Activated CD4-positive, alpha-beta T cell treated with anti-CD3 and anti-CD28 coated beads for 1 hour (primary cell): ENCODE measurements around the gene UQCRFS1.
"Not testable (repeated sequence)": the region's sequence is repeated elsewhere in the genome, so short reads cannot be mapped to it uniquely, and the experiment has no call there.

Experiments used
- DNase-seq: peaks from one replicate; pipeline ENCODE4 v3.0.0-alpha.2; 2020

The UQCRFS1 gene

DNA sequence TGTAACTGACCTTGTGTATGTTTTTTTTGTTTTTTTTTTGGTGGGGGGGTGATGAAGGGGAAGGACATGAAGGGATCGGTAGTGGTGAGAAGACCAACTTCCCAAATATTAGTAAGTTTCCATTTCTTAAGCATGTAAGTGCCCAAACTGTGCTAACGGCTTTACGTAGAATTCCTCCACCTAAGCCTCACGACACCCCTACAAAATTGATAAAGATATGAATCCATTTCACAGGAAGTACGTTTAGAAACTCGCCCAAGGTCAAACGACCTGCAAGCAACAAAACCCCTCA is 649 bp downstream of the UQCRFS1 start:
- no peak for DNase-seq

- no peak for DNase-seq
Measured at GRCh38 chr19:29211562-29212355, 1.2 kb downstream of the UQCRFS1 start.

GRCh38 chr19:29211041-29211440 is 1.9 kb downstream of the UQCRFS1 start:
- not testable (repeated sequence) for DNase-seq

DNA sequence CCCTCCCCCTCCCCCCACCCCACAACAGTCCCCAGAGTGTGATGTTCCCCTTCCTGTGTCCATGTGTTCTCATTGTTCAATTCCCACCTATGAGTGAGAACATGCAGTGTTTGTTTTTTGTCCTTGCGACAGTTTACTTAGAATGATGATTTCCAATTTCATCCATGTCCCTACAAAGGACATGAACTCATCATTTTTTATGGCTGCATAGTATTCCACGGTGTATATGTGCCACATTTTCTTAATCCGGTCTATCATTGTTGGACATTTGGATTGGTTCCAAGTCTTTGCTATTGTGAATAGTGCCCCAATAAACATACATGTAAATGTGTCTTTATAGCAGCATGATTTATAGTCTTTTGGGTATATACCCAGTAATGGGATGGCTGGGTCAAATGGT is 2.4 kb downstream of the UQCRFS1 start:
- not testable (repeated sequence) for DNase-seq

DNA sequence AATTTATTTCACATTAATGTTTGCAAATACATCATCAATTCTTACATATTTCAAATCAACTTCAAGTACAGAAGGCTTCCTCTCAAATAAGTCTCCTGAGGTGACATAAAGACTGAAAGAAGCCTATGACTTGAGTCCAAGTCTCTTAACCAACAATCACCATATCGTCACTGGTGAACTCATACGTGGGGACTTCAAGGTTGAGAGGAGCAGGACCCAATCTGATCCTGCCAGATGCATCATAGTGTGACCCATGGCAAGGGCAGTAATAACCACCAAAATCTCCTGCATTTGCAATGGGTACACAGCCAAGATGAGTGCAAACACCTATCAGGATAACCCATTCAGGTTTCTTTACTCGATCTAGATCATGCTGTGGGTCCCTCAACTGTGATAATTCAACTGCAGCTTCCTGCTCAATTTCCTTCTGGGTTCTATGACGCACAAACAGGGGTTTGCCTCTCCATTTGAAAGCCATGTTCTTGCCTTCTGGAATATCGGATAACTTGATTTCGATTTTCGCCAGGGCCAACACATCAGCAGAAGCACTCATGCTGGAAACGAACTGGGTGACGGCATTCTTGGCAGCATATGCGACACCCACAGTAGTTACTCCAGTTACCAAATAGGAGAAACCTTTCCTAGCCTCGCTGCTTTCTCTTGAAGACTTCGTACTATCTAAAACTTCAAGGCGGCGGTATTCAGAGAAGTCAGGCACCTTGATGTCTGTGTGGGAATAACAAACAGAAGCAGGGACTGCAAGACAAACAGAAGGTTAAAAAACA is 5.4 kb downstream of the UQCRFS1 start:
- DNase-seq, result not testable (repeated sequence)

DNA sequence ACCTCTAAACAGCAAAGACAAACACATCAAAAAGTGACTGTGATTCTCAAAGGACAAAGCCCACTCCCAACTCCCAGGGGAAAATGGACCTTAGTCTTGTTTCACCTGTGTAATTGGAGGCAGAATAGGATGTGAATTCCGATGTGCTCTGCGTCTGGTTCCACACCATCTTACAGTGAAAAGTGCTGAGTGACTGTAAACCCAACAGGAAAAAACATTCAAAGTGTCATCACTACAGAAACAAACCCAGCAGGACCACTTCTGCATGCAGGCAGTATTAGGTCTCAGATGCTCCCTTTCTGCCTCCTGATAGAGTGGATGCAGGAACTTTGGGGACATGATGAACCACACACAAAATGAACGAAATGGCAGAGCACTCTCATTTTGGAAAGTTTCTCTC is 6.5 kb downstream of the UQCRFS1 start:
- no peak for DNase-seq

- DNase-seq, result no peak
Measured at GRCh38 chr19:29202281-29202680, 10.7 kb downstream of the UQCRFS1 start.

- no peak for DNase-seq
Measured at GRCh38 chr19:29201855-29202254, 11.1 kb downstream of the UQCRFS1 start.

DNA sequence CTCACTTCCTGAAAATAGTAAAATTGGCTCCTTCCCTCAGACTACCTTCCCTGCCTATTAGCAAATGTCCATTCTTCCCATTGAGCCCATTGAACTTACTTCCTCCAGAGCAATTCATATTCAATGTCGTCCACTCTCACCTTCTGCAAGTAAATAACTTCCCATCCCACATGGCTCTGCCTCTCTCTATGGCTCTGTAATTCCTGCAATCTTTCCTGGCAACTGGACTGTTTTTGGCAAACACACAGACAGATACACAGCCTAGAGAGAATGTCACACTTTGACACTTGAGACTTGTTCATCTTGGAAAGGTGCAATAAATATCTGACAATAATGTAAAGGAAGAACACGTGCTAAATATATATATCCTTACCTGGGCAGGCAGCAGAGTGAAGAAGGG is 18.3 kb downstream of the UQCRFS1 start:
- DNase-seq, result no peak

DNA sequence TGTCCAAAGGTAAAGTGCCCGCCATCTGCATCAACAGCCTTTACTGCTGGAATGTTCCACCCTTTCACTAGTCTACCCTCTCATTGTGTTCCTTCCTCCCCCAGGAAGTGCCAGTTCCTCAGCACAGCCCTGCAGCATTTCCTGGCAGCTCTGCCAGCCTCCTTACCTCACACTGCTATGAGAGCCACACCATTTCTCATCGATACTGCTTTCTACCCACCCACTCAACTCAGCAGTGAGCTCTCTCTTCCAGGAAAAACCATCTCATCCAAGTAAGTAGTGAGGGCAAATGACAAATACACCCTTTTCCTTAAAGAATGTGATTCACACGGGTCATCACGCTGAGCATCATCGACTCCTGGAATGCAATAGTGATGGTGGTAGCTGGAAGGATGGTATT is 19.8 kb downstream of the UQCRFS1 start:
- DNase-seq, result no peak

DNA sequence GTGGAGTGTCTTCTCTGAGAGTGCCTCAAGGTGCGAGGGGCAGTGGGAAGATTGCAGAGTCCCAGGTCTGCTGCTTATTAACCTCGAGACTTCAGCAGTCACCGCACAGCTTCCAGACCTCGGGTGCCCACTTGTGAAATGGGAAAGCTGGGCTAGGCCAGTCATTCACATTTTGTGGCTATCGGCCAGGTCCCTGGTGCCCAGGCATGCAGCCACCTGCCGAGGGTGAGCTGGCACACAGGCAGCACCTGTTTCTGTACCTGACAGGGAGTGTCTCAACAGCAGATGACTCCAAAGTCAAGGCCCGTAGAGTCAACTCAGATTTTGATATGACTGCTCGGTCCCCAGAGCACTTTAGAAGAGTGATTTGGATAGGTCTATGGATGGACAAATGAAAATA is 21.9 kb downstream of the UQCRFS1 start:
- DNase-seq, result no peak

DNA sequence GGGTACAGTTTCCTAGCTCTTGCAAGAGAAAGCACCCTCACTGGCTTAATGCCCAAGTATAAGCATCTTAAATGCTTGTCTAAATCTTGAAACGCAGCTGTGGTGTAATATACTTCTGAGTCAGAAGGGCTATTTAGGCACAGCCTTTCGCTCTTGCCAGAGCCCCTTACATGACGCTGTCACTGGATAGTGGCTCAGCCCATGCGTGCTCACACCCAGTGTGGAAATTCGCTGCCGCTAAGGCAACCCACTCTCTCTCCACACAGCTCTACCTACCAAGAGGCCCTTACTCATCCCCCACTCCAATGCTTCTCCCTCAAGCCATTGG is 24.0 kb downstream of the UQCRFS1 start:
- DNase-seq, result no peak

DNA sequence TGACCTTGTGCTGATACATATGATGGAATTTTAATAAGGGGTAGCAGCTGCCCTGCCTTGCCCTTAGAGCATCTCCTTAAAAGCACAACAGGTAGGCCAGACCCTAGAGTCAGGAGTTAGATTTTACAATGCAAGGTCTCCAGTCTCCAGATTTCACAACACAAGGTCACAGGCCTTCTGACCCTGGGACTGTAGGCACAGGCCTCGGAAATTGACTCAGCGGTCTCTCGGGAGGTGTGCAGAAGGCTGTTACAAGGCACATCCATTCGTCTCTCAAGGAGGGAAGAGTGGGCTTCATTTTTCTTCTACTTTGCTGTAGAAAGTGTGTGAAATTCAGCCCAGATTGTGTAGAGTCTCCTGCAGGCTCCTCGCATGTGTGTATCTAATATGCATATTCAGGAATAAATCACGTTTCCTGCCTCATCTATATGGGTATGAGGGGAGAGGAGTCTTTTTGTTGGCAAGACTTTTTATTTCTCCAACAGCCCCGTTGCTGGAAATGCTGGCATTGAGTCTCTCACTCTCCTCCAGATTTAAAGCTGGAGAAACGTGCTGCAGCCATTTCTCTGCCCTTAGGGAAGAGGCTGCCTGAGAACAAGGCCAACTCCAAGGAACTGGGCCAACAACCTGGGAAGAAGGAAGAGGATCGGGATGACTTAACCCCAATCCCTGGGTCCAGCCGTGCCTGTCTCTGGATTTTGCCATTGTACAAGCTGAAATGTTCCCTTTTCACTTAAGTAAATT is 24.5 kb downstream of the UQCRFS1 start:
- DNase-seq, result no peak

DNA sequence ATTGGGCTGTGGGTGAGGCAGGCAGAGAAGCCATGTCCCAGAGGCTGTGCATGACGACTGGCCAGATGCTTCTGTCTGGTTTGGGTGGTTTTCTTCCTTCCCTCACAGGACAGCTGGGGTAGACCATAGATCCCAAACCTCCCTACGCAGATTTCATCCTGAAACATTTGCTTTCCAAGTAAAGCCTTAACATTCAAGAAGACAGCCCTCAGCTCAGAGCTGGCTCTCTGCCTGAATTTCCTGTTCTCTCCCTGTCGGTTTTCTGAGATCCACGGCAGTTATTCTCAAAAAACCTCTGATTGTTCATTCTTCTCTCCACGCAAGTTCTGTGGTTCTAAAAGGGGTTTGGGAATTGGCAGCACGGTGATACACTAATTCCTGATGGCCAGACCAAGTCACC is 25.3 kb downstream of the UQCRFS1 start:
- DNase-seq, result no peak

DNA sequence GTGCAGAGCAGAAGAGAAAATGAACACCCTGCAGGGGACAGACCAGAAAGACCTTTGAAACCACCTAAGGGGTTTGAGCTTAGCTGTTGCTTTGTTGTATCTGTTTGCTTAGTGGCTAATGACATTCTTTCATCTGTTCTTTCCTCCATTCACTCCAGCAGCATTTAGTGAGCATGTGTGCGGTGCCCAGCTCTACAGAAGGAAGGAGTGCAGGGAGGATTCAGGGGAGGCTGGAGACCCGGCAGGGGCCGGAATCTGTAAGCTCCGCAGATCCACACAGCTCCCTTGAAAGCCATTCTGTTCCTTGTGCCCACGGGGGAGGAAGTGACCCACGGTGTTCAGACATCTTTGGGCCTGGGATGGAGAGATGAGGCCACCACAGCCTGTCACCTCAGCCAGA is 27.5 kb downstream of the UQCRFS1 start:
- DNase-seq, result no peak

DNA sequence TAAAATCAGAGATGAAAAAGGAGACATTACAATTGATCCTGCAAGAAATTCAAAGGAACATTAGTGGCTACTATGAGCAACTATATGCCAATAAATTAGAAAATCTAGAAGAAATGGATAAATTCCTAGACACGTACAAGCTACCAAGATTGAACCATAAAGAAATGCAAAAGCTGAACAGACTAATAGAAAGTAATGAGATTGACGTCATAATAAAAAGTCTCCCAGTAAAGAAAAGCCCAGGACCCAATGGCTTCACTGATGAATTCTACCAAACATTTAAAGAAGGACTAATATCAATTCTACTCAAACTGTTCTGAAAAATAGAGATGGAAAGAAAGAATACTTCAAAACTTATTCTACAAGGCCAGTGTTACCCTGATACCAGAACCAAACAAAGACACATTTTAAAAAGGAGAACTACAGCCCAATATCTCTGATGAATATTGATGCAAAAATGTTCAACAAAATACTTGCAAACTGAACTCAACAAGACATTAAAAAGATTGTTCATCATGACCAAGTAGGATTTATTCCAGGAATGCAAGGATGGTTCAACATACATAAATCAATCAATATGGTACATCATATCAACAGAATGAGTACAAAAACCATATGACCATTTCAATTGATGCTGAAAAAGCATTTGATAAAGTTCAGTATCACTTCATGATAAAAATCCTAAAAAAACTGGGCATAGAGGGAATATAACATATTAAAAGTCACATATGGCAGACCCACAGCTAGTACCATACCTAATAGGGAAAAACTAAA is 35.8 kb downstream of the UQCRFS1 start:
- DNase-seq, result no peak

GRCh38 chr19:29173896-29174295 is 39.1 kb downstream of the UQCRFS1 start:
- no peak for DNase-seq

- DNase-seq, result no peak
Measured at GRCh38 chr19:29172302-29172701, 40.6 kb downstream of the UQCRFS1 start.

DNA sequence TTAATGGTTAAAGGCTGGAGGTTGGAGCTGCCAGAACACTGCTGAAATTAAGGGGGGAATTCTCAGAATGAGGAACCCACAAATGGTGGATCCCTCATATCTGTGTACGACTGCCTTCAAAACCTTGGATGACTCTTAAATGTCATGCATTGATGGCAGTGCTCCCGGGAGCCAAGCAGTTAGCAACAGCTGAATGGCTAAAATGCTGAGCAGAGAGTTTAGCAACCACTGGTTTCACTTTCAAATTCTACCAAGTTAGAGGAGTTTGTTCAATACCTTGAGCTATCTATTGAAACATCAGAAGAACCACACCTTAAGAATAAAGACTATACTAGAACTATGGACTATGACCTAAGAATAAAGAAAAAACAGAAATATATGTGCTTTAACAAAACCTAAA is 41.4 kb downstream of the UQCRFS1 start:
- no peak for DNase-seq

- DNase-seq, result no peak
Measured at GRCh38 chr19:29170554-29170953, 42.4 kb downstream of the UQCRFS1 start.

- no peak for DNase-seq
Measured at GRCh38 chr19:29162694-29163093, 50.3 kb downstream of the UQCRFS1 start.

- DNase-seq, result no peak
Measured at GRCh38 chr19:29155683-29156082, 57.3 kb downstream of the UQCRFS1 start.
